GM12873 (cell line): ENCODE data around the gene FBXO2.

Experiments used
- CTCF ChIP-seq: IDR thresholded peaks from 2 replicates; pipeline ENCODE4 v1.5.1; 2012; ENCODE audit warnings: low read depth, mild to moderate bottlenecking, moderate library complexity, low read length, control low read depth; ENCODE audit not compliant: insufficient read depth; ENCODE audit errors: missing control alignments

FBXO2 gene

GRCh38 chr1:11622398-11622797, 31.8 kb downstream of the FBXO2 start:
- no peak for TF ChIP-seq CTCF

- TF ChIP-seq CTCF: no peak
Measured at GRCh38 chr1:11620924-11621323, 33.3 kb downstream of the FBXO2 start.

- no peak for TF ChIP-seq CTCF
Measured at GRCh38 chr1:11620405-11620804, 33.8 kb downstream of the FBXO2 start.

- no peak for TF ChIP-seq CTCF
Measured at GRCh38 chr1:11617741-11618140, 36.5 kb downstream of the FBXO2 start.

GRCh38 chr1:11617314-11617713, 36.9 kb downstream of the FBXO2 start:
- TF ChIP-seq CTCF: no peak

GRCh38 chr1:11616766-11617165, 37.5 kb downstream of the FBXO2 start:
- TF ChIP-seq CTCF: no peak

GRCh38 chr1:11615090-11615489, 39.1 kb downstream of the FBXO2 start:
- TF ChIP-seq CTCF: no peak

GRCh38 chr1:11613347-11613746, 40.9 kb downstream of the FBXO2 start:
- TF ChIP-seq CTCF: no peak
